Loucy (cell line): ENCODE results near the gene OR6P1.

Experiments used
- H2AFZ ChIP-seq: fragments of 200-600 bp; sonication (generic); 2 replicates; pipeline ENCODE4 v1.6.0; 2016; ENCODE audit warnings: antibody characterized with exemption, mild to moderate bottlenecking, low read length, moderate library complexity
- H3F3A ChIP-seq: fragments of 200-600 bp; 2 replicates; pipeline ENCODE4 v1.6.0; 2016; ENCODE audit warnings: antibody characterized with exemption, low read depth, mild to moderate bottlenecking
- H3K27me3 ChIP-seq: fragments of 200-600 bp; sonication (generic); 2 replicates; pipeline ENCODE4 v1.6.1; 2014; ENCODE audit warnings: low read length, mild to moderate bottlenecking; ENCODE audit not compliant: insufficient read depth, poor library complexity, severe bottlenecking
- H3K36me3 ChIP-seq: fragments of 200-600 bp; sonication (generic); 2 replicates; pipeline ENCODE4 v1.6.1; 2016; ENCODE audit warnings: low read length; ENCODE audit not compliant: insufficient read depth
- H3K4me1 ChIP-seq: fragments of 200-600 bp; sonication (generic); 2 replicates; pipeline ENCODE4 v1.5.1; 2014; ENCODE audit warnings: low read length, mild to moderate bottlenecking; ENCODE audit not compliant: insufficient read depth, poor library complexity, severe bottlenecking
- H3K4me2 ChIP-seq: fragments of 200-600 bp; sonication (generic); 2 replicates; pipeline ENCODE4 v1.6.0; 2014; ENCODE audit warnings: antibody characterized with exemption, low read length, low read depth, mild to moderate bottlenecking; ENCODE audit not compliant: poor library complexity, severe bottlenecking
- H3K4me3 ChIP-seq: fragments of 200-600 bp; sonication (generic); 2 replicates; pipeline ENCODE4 v1.5.1; 2014; ENCODE audit warnings: low read length, mild to moderate bottlenecking, mixed read lengths; ENCODE audit not compliant: poor library complexity, severe bottlenecking
- H3K79me2 ChIP-seq: fragments of 200-600 bp; sonication (generic); 2 replicates; pipeline ENCODE4 v1.6.1; 2014; ENCODE audit warnings: low read length; ENCODE audit not compliant: insufficient read depth
- H3K9ac ChIP-seq: fragments of 200-600 bp; sonication (generic); 2 replicates; pipeline ENCODE4 v1.6.0; 2014; ENCODE audit warnings: mild to moderate bottlenecking, low read depth, low read length, moderate library complexity; ENCODE audit not compliant: poor library complexity, severe bottlenecking
- H3K9me2 ChIP-seq: fragments of 200-600 bp; sonication (generic); replicated peaks from 2 replicates; pipeline ENCODE4 v1.6.1; 2016; ENCODE audit warnings: low read depth, low read length, mixed read lengths
- H3K9me3 ChIP-seq: fragments of 200-600 bp; sonication (generic); 2 replicates; pipeline ENCODE4 v1.6.1; 2014; ENCODE audit warnings: mild to moderate bottlenecking, antibody characterized with exemption, low read length, low read depth; ENCODE audit not compliant: insufficient read depth
- H4K20me1 ChIP-seq: fragments of 200-600 bp; sonication (generic); 2 replicates; pipeline ENCODE4 v1.6.0; 2014; ENCODE audit warnings: antibody characterized with exemption, low read length, mild to moderate bottlenecking; ENCODE audit not compliant: insufficient read depth, poor library complexity, severe bottlenecking
- CTCF ChIP-seq: fragments of 200-600 bp; sonication (generic); conservative IDR thresholded peaks from 2 replicates; pipeline ENCODE4 v1.5.1; 2014; ENCODE audit warnings: mild to moderate bottlenecking, antibody characterized with exemption, low read length
- EZH2phosphoT487 ChIP-seq: fragments of 200-600 bp; IDR thresholded peaks from 2 replicates; pipeline ENCODE4 v1.6.1; 2018; ENCODE audit warnings: antibody characterized with exemption, mild to moderate bottlenecking, moderate library complexity, borderline replicate concordance

OR6P1 gene

DNA sequence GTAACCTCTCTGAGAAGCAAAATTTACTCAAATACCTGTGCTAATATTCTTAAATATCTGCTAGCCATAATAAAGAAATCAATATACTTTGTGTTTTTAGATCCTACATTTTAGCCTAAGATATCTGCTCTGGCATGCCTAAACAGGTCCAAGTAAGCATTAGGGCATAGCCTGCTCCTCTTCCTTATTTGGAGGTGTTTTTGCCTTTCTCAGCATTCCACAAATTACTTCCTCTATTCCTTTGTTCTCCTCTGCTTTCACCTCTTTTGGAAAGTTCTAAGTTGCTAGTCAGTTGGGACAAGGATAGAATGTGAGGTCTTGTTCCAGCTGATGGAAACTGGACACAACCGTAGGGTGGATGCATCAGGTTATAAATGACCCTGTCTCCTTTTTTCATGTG is 16.6 kb upstream of the OR6P1 start:
- no peaks in the 10 kb centered on the region for H3K36me3 ChIP-seq

DNA sequence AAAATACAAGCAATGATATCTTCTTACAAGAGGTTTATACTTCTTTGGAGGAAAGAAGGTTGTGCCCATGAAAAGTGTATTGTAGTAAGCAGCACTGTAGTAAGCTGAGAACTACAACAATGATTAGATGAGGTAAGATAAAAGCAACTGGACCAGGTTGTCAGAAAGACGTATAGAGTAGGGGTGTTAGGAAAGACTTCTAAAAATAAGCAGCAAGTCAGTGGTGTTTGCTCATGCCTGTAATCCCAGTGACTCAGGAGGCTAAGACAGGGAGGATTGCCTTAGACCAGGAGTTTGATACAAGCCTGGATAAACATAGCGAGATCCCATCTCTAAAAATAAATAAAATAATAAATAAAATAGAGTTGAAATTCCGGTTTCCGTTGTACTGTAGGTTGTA is 13.6 kb upstream of the OR6P1 start:
- no peaks in the 10 kb centered on the region for H3K9me2 ChIP-seq
- TF ChIP-seq CTCF (no peak), EZH2phosphoT487 (no peak)
- H3K9ac ChIP-seq, result no peak overlapping the region
- no peaks in the 10 kb centered on the region for H4K20me1 ChIP-seq
- H3K4me2 ChIP-seq, result no peak overlapping the region
- no peaks in the 10 kb centered on the region for H3K4me1 ChIP-seq
- no peaks in the 10 kb centered on the region for H3F3A ChIP-seq
- H3K79me2 ChIP-seq, result no peaks in the 10 kb centered on the region
- no peaks in the 10 kb centered on the region; the same call in 1 of the 2 replicates for H3K9me3 ChIP-seq
- H3K27me3 ChIP-seq, result no peaks in the 10 kb centered on the region
- no peaks in the 10 kb centered on the region for H3K36me3 ChIP-seq
- no peak overlapping the region for H2AFZ ChIP-seq
- no peak overlapping the region for H3K4me3 ChIP-seq

More for the DNA sequence above, 16.6 kb upstream of the OR6P1 start:
- no peaks in the 10 kb centered on the region for H3K79me2 ChIP-seq
- no peak overlapping the region for H3K4me2 ChIP-seq
- H3K9me2 ChIP-seq, result no peaks in the 10 kb centered on the region
- no peaks in the 10 kb centered on the region for H4K20me1 ChIP-seq
- H3K9me3 ChIP-seq, result no peaks in the 10 kb centered on the region; the same call in 1 of the 2 replicates
- H3K4me1 ChIP-seq, result no peaks in the 10 kb centered on the region
- no peaks in the 10 kb centered on the region for H3F3A ChIP-seq
- no peak overlapping the region for H3K9ac ChIP-seq
- H2AFZ ChIP-seq, result no peak overlapping the region
- no peak overlapping the region for H3K4me3 ChIP-seq
- no peaks in the 10 kb centered on the region for H3K27me3 ChIP-seq
- no peak for TF ChIP-seq CTCF

GRCh38 chr1:158579733-158580132 is 9.4 kb upstream of the OR6P1 start, which contains the start of gene OR10X1:
TSS of gene OR10X1 (minus strand) at chr1:158579899. CDS start at chr1:158579899, 0 bp downstream.
- Histone ChIP-seq H4K20me1 (no peaks in the 10 kb centered on the region), H3K27me3 (no peaks in the 10 kb centered on the region)
- TF ChIP-seq EZH2phosphoT487 (no peak), CTCF (no peak)

More at GRCh38 chr1:158579733-158580132, 9.4 kb upstream of the OR6P1 start, which contains the start of gene OR10X1:
- no peaks in the 10 kb centered on the region for H3K9me2 ChIP-seq
- no peaks in the 10 kb centered on the region for H3K79me2 ChIP-seq
- H3K4me1 ChIP-seq, result no peaks in the 10 kb centered on the region
- H3K4me3 ChIP-seq, result no peak within 1 kb of the TSS
- H2AFZ ChIP-seq, result no peak within 1 kb of the TSS
- no peak within 1 kb of the TSS for H3K9ac ChIP-seq
- H3K9me3 ChIP-seq, result no peaks in the 10 kb centered on the region
- H3K4me2 ChIP-seq, result no peak within 1 kb of the TSS
- H3F3A ChIP-seq, result no peaks in the 10 kb centered on the region
- H3K36me3 ChIP-seq, result no peaks in the 10 kb centered on the region
